IMR-90 (cell line): Measurements from ENCODE around the gene MGRN1. TPM values are rescaled to one million over a fixed set of nuclear protein-coding genes. Genes with fewer than 3 reads are reported as not detected.

Experiments used
- ATAC-seq: fragments of 200-7000 bp; cut with Tn5 transposase; 2 replicates; pipeline ENCODE4 v1.9.1; 2020; ENCODE audit warnings: low read depth, mild to moderate bottlenecking, moderate library complexity
- BruUV-seq: library from RNA; stranded (reverse); fragments of 400-500 nt; replicated peaks from 2 replicates; lab custom pipeline; 2021; lab: Mats Ljungman, UMichigan
- CTCF ChIA-PET: fragments of 300-600 bp; formaldehyde crosslinking; extraction: SDS; loops from one replicate; lab custom pipeline; 2021; ENCODE audit warnings: antibody characterized with exemption; lab: Yijun Ruan, JAX
- POLR2A ChIA-PET: fragments of 300-600 bp; sonication (Branson Sonifier 250); formaldehyde crosslinking; loops from one replicate; lab custom pipeline; 2022; ENCODE audit warnings: antibody characterized with exemption; ENCODE audit not compliant: unreplicated experiment; lab: Charles Lee
- DNase-seq: peaks from one replicate; pipeline ENCODE4 v3.0.0; 2013
- H2AFZ ChIP-seq: replicated peaks from 2 replicates; pipeline ENCODE3; 2013; ENCODE audit warnings: low read length, mild to moderate bottlenecking; ENCODE audit not compliant: poor library complexity
- H2AK5ac ChIP-seq: 2 replicates; pipeline ENCODE4 v1.6.1; 2013; ENCODE audit warnings: low read depth, low read length, inconsistent platforms
- H2AK9ac ChIP-seq: replicated peaks from 2 replicates; pipeline ENCODE3; 2013; ENCODE audit warnings: mild to moderate bottlenecking, low read depth, low read length, moderate library complexity; ENCODE audit not compliant: poor library complexity
- H2BK120ac ChIP-seq: 2 replicates; pipeline ENCODE4 v1.6.1; 2013; ENCODE audit warnings: low read depth, low read length, inconsistent platforms
- H2BK15ac ChIP-seq: 3 replicates; pipeline ENCODE4 v1.6.1; 2013; ENCODE audit warnings: low read depth, low read length, inconsistent platforms
- H2BK20ac ChIP-seq: 2 replicates; pipeline ENCODE4 v1.6.1; 2013; ENCODE audit warnings: low read depth, mild to moderate bottlenecking, inconsistent platforms, low read length, moderate library complexity
- H2BK5ac ChIP-seq: 2 replicates; pipeline ENCODE4 v1.6.1; 2013; ENCODE audit warnings: mild to moderate bottlenecking, low read depth, low read length, inconsistent platforms; ENCODE audit not compliant: poor library complexity, severe bottlenecking
- H3K14ac ChIP-seq: replicated peaks from 2 replicates; pipeline ENCODE4 v1.6.1; 2013; ENCODE audit warnings: low read depth, low read length, inconsistent platforms
- H3K18ac ChIP-seq: 2 replicates; pipeline ENCODE4 v1.6.1; 2013; ENCODE audit warnings: low read depth, low read length, control low read depth
- H3K23ac ChIP-seq: 2 replicates; pipeline ENCODE4 v1.6.1; 2013; ENCODE audit warnings: low read depth, low read length, inconsistent platforms
- H3K27ac ChIP-seq: 2 replicates; pipeline ENCODE4 v1.5.1; 2013; ENCODE audit warnings: mild to moderate bottlenecking, control low read depth, low read length; ENCODE audit not compliant: insufficient read depth
- H3K27me3 ChIP-seq: 2 replicates; pipeline ENCODE4 v1.6.1; 2013; ENCODE audit warnings: low read length; ENCODE audit not compliant: control insufficient read depth, insufficient read depth
- H3K36me3 ChIP-seq: 2 replicates; pipeline ENCODE4 v1.6.1; 2013; ENCODE audit warnings: low read length, mixed read lengths; ENCODE audit not compliant: control insufficient read depth, insufficient read depth
- H3K4ac ChIP-seq: 2 replicates; pipeline ENCODE4 v1.6.1; 2013; ENCODE audit warnings: low read depth, low read length, inconsistent platforms
- H3K4me1 ChIP-seq: 2 replicates; pipeline ENCODE4 v1.6.1; 2013; ENCODE audit warnings: low read length, mixed read lengths; ENCODE audit not compliant: control insufficient read depth, insufficient read depth
- H3K4me2 ChIP-seq: 2 replicates; pipeline ENCODE4 v1.6.1; 2013; ENCODE audit warnings: low read depth, mild to moderate bottlenecking, control low read depth, low read length, moderate library complexity
- H3K4me3 ChIP-seq: 2 replicates; pipeline ENCODE4 v1.5.1; 2013; ENCODE audit warnings: low read depth, mild to moderate bottlenecking, control low read depth, low read length, moderate library complexity; ENCODE audit not compliant: insufficient read depth
- H3K56ac ChIP-seq: 2 replicates; pipeline ENCODE4 v1.6.1; 2013; ENCODE audit warnings: low read length, inconsistent platforms; ENCODE audit not compliant: insufficient read depth; ENCODE audit errors: extremely low read depth
- H3K79me1 ChIP-seq, 2 experiments: 2 replicates each; pipeline ENCODE4 v1.6.1; 2013; ENCODE audit warnings: low read length in 2 of 2, inconsistent platforms in 1 of 2, low read depth in 1 of 2
- H3K9ac ChIP-seq: 2 replicates; pipeline ENCODE4 v1.6.1; 2013; ENCODE audit warnings: low read depth, low read length, control low read depth
- H3K9me1 ChIP-seq: 2 replicates; pipeline ENCODE4 v1.6.1; 2013; ENCODE audit warnings: low read length, inconsistent platforms; ENCODE audit not compliant: insufficient read depth
- H3K9me3 ChIP-seq: 2 replicates; pipeline ENCODE4 v1.6.1; 2013; ENCODE audit warnings: low read length; ENCODE audit not compliant: control insufficient read depth, insufficient read depth
- H4K20me1 ChIP-seq: 2 replicates; pipeline ENCODE4 v1.6.1; 2013; ENCODE audit warnings: low read length, inconsistent platforms; ENCODE audit not compliant: insufficient read depth
- H4K5ac ChIP-seq: 2 replicates; pipeline ENCODE4 v1.6.1; 2013; ENCODE audit warnings: mild to moderate bottlenecking, low read depth, low read length, control low read depth
- H4K8ac ChIP-seq, 2 experiments: 2 replicates each; pipeline ENCODE4 v1.6.1; 2013; ENCODE audit warnings: low read depth in 2 of 2, low read length in 2 of 2, control low read depth in 1 of 2, inconsistent platforms in 1 of 2
- H4K91ac ChIP-seq: 2 replicates; pipeline ENCODE4 v1.6.1; 2013; ENCODE audit warnings: low read depth, low read length, inconsistent platforms; ENCODE audit not compliant: insufficient read depth
- SMC3 ChIP-seq: fragments of 150-350 bp; IDR thresholded peaks from 2 replicates; pipeline ENCODE4 v1.6.1; 2016; ENCODE audit warnings: low read depth, mild to moderate bottlenecking, antibody characterized with exemption, low read length, moderate library complexity
- WGBS, 2 experiments: methylation state at CpG; one replicate each; pipeline versions ENCODE4 v1.1.5 to v1.1.7; 2013; ENCODE audit warnings: missing lambda C conversion rate in 2 of 2; ENCODE audit not compliant: insufficient read length in 1 of 2; ENCODE audit errors: extremely low coverage in 2 of 2; 5-methylcytosine and 5-hydroxymethylcytosine counted together
- dilution Hi-C: fragments of 300-500 bp; cut with HindIII; formaldehyde crosslinking; loops from one replicate; pipeline ENCODE4 v1.14.3; 2018; ENCODE audit warnings: low sequenced_read_pairs; ENCODE audit not compliant: unreplicated experiment
- in situ Hi-C: fragments of 300-500 bp; cut with MboI; formaldehyde crosslinking; loops from 3 replicates; pipeline ENCODE4 v1.14.3; 2019; ENCODE audit warnings: low sequenced_read_pairs, inconsistent platforms, mixed read lengths
- intact Hi-C: fragments of 100-400 bp; cut with micrococcal nuclease; formaldehyde crosslinking; loops from 2 replicates; pipeline ENCODE4 v1.10.0; 2022
- polyA plus RNA-seq, 3 experiments: library from polyadenylated mRNA; depleted of rRNA; stranded (reverse); fragments of >200 nt; gene quantifications; 2 replicates each; pipeline ENCODE4 v1.2.3, GENCODE V29; 2012; ENCODE audit warnings: low replicate concordance in 1 of 3
- total RNA-seq: library from RNA; depleted of rRNA; stranded (reverse); fragments of >200 nt; gene quantifications from 2 replicates; pipeline ENCODE4 v1.2.3, GENCODE V29; 2012

Gene MGRN1
- total and polyA plus RNA-seq, 2 of the 4 experiments (the other 2 are of a cell fraction) = 11.7 to 32.7 TPM

DNA sequence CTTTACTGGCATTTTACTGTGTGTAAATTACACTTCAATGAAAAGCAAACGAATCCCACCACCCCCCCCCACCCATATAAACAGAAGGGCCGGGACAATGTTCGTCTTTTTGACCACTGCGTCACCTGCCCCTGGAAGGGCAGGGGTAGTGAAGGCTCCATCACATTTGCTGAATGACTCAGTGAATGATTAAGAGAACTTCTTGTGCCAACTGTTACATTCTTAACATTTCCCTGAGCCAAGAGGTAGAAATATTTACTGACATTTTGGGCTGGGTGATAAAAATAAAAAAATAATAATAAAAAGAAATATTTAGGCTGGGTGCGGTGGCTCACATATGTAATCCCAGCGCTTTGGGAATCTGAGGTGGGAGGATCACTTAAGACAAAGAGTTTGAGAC, 44.4 kb upstream of the MGRN1 start:
- ChIA-PET POLR2A (no interaction called here), CTCF (no interaction called here)
- H3K9me1 ChIP-seq = no peaks in the 10 kb centered on the region
- H2BK5ac ChIP-seq = no peak overlapping the region
- H3K4ac ChIP-seq = no peak overlapping the region
- H3K27ac ChIP-seq = no peak overlapping the region
- no peak overlapping the region for H3K56ac ChIP-seq
- peaks cover 2% of the 10 kb centered on the region; the same call in 1 of the 2 replicates for H3K27me3 ChIP-seq
- dilution Hi-C loops = no loop called here
- WGBS, 2 experiments = no CpG with 5 or more reads among the region's 6 CpGs
- no peak overlapping the region for H4K5ac ChIP-seq
- no peak overlapping the region for H3K14ac ChIP-seq
- H2BK20ac ChIP-seq = no peak overlapping the region
- H3K9me3 ChIP-seq = no peaks in the 10 kb centered on the region
- no peak overlapping the region for H2AK9ac ChIP-seq
- no peak for TF ChIP-seq SMC3
- H3K23ac ChIP-seq = no peak overlapping the region
- in situ Hi-C loops = no loop called here
- BruUV-seq = no TSS peak
- H2BK15ac ChIP-seq = no peak overlapping the region
- no peak overlapping the region for H2AK5ac ChIP-seq
- no peak overlapping the region for H2BK120ac ChIP-seq
- H3K36me3 ChIP-seq = no peaks in the 10 kb centered on the region
- H4K91ac ChIP-seq = no peak overlapping the region
- no peak overlapping the region for H3K4me3 ChIP-seq
- intact Hi-C loops = no loop called here
- H2AFZ ChIP-seq = no peak overlapping the region
- no peaks in the 10 kb centered on the region for H3K4me1 ChIP-seq
- H4K20me1 ChIP-seq = no peaks in the 10 kb centered on the region
- H3K18ac ChIP-seq = no peak overlapping the region
- DNase-seq (no peak), ATAC-seq (no peak)
- H3K4me2 ChIP-seq = no peak overlapping the region
- no peak overlapping the region for H4K8ac ChIP-seq
- no peak overlapping the region for H3K9ac ChIP-seq
- H3K79me1 ChIP-seq = no peaks in the 10 kb centered on the region
